Measurements from ENCODE around the gene OXLD1.

GRCh38 chr17:81707725-81708646 lies 41.6 kb upstream of the OXLD1 start:
- no peak for TF ChIP-seq CTCF (IDR thresholded peaks at IDR 0.05)
- no peak for TF ChIP-seq POLR2A (IDR thresholded peaks at IDR 0.05)

Measured in adrenal gland (tissue), 5 donors.